Transverse colon (tissue), 3 donors: ENCODE results near the gene CHFR.

Experiments
- CTCF ChIP-seq, 5 experiments: fragments of 200-600 bp in 3 of 5; fragments of 450-650 bp in 2 of 5; sonication (generic) in 3 of 5; IDR thresholded peaks; 1 replicate in 2 of 5; 2 replicates in 3 of 5; pipeline ENCODE4 v1.5.1; 2016 to 2017; ENCODE audit warnings: antibody characterized with exemption in 5 of 5, inconsistent platforms in 3 of 5, mild to moderate bottlenecking in 2 of 5, moderate library complexity in 1 of 5
- POLR2A ChIP-seq: fragments of 450-650 bp; IDR thresholded peaks from one replicate; pipeline ENCODE4 v1.6.1; 2016; ENCODE audit warnings: antibody characterized with exemption, mild to moderate bottlenecking, moderate library complexity

- TF ChIP-seq CTCF (IDR thresholded peaks at IDR 0.05) (no peak), POLR2A (no peak)
Observed at GRCh38 chr12:132813443-132813842, 74.0 kb downstream of the CHFR start.
